Tibial artery (tissue), 4 donors: ENCODE results near the gene TRAF3.

Experiments
- DNase-seq, 2 donors: peaks; one replicate each; pipeline ENCODE4 v3.0.0-alpha.2; 2019
- H3K27ac ChIP-seq, 2 donors: fragments of 200-600 bp; sonication (generic) in 1 of 2; 1 replicate in 1 of 2; 2 replicates in 1 of 2; pipeline ENCODE4 v1.5.1; 2018 to 2019; ENCODE audit warnings: mild to moderate bottlenecking in 1 of 2
- H3K27me3 ChIP-seq, 2 donors: fragments of 200-600 bp; sonication (generic) in 1 of 2; one replicate each; pipeline versions ENCODE4 v1.5.1 to v1.6.0; 2016 to 2019
- H3K36me3 ChIP-seq, 3 donors: fragments of 200-600 bp; sonication (generic) in 2 of 3; one replicate each; pipeline ENCODE4 v1.5.1; 2016 to 2019; ENCODE audit warnings: mild to moderate bottlenecking in 2 of 3
- H3K4me1 ChIP-seq, 4 donors: fragments of 200-600 bp; sonication (generic) in 2 of 4; 1 replicate in 3 of 4; 2 replicates in 1 of 4; pipeline ENCODE4 v1.5.1; 2016 to 2019
- H3K4me3 ChIP-seq, 2 donors: fragments of 200-600 bp; sonication (generic) in 1 of 2; 1 replicate in 1 of 2; 2 replicates in 1 of 2; pipeline ENCODE4 v1.5.1; 2018 to 2019; ENCODE audit warnings: mild to moderate bottlenecking in 2 of 2
- H3K9me3 ChIP-seq, 3 donors: fragments of 200-600 bp; sonication (generic) in 1 of 3; one replicate each; pipeline ENCODE4 v1.5.1; 2016 to 2019
- intact Hi-C: fragments of 100-400 bp; cut with DNase I; formaldehyde crosslinking; loops from one replicate; pipeline ENCODE4 v1.15.0; 2023; ENCODE audit warnings: low total_unique reads
- TF ChIP-seq, protein P1 (sequence below), 2 experiments: fragments of 200-600 bp in 1 of 2; fragments of 450-650 bp in 1 of 2; IDR thresholded peaks; one replicate each; pipeline ENCODE4 v1.5.1; 2017 to 2019; ENCODE audit warnings: antibody characterized with exemption in 2 of 2, mild to moderate bottlenecking in 1 of 2, moderate library complexity in 1 of 2

TRAF3 gene

DNA sequence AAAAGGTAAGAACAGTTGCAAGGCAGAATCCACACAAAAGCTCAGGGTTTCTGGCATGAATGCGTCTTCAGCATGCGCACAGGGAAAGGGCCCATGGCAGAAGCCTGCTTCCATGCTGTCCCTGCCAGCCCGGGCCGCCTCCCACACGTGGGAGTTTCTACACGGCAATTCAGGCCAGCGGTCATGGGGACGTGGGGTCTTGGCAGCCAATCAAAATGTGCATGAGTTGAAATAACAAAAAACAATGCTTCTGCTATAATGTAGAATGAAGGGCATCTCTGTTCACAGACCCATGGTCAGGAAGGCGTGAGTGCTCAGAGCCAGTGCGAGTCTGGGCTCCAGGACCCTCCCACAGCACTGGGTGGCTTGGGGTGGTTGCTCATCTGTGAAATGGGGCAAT lies 173.8 kb downstream of the TRAF3 start:
- intact Hi-C loops: no loop called here
- TF ChIP-seq, protein P1, sequence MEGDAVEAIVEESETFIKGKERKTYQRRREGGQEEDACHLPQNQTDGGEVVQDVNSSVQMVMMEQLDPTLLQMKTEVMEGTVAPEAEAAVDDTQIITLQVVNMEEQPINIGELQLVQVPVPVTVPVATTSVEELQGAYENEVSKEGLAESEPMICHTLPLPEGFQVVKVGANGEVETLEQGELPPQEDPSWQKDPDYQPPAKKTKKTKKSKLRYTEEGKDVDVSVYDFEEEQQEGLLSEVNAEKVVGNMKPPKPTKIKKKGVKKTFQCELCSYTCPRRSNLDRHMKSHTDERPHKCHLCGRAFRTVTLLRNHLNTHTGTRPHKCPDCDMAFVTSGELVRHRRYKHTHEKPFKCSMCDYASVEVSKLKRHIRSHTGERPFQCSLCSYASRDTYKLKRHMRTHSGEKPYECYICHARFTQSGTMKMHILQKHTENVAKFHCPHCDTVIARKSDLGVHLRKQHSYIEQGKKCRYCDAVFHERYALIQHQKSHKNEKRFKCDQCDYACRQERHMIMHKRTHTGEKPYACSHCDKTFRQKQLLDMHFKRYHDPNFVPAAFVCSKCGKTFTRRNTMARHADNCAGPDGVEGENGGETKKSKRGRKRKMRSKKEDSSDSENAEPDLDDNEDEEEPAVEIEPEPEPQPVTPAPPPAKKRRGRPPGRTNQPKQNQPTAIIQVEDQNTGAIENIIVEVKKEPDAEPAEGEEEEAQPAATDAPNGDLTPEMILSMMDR (IDR thresholded peaks at IDR 0.05): no peak

DNA sequence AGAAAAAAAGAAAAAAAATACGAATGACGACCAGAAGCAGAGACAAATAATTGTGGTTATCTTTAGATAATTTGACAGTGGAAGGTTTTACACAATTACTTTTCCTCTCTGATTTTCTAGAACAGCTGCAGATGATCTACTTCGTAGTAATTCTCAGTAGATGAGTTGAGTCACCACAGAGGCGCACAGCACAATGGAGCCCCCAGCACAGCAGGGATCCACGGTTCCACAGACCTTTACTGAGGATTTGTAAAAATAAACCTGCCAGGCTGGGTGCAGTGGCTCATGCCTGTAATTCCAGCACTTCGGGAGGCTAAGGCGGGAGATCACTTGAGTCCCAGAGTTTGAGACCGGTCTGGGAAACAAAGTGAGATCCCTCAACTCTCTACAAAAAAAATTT lies 174.6 kb downstream of the TRAF3 start:
- Histone ChIP-seq H3K27ac (no peak overlapping the region), H3K36me3 (peaks cover 81 to 98% (median 93%) of the 10 kb centered on the region in 3 donors), H3K4me3 (no peak overlapping the region), H3K4me1 (peaks cover 0 to 16% (median 9%) of the 10 kb centered on the region in 4 donors), H3K9me3 (no peaks in the 10 kb centered on the region), H3K27me3 (no peaks in the 10 kb centered on the region)
- intact Hi-C loops: no loop called here
- TF ChIP-seq, protein P1 (IDR thresholded peaks at IDR 0.05): no peak
- no peak for DNase-seq

More for the DNA sequence above, 173.8 kb downstream of the TRAF3 start:
- Histone ChIP-seq H3K4me1 (peaks cover 0 to 16% (median 9%) of the 10 kb centered on the region in 4 donors), H3K27ac (no peak overlapping the region), H3K36me3 (peaks cover 83 to 98% (median 95%) of the 10 kb centered on the region in 3 donors), H3K4me3 (no peak overlapping the region), H3K27me3 (no peaks in the 10 kb centered on the region), H3K9me3 (no peaks in the 10 kb centered on the region)
- no peak for DNase-seq

DNA sequence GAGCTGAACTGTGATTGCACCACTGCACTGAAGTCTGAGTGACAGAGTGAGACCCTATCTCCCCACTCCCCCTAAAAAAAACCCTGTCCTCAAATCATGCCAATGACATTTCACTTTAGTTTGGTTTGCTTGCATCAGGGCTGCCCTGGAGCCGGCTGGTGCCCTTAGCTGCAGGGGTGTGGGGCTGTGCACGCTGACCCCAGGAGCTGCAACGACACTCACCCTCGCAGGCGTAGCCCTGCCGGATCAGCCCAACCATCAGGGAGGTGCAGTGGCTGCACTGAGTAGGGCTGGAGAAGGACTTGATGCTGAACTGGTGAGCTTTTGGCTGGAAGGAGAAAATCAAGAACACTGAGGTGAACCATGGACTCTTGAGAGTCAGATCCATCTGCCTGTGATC lies 175.0 kb downstream of the TRAF3 start:
- intact Hi-C loops: no loop called here
- Histone ChIP-seq H3K9me3 (no peaks in the 10 kb centered on the region), H3K27me3 (no peaks in the 10 kb centered on the region), H3K4me3 (no peak overlapping the region), H3K4me1 (peaks cover 0 to 16% (median 9%) of the 10 kb centered on the region in 4 donors), H3K36me3 (peaks cover 77 to 98% (median 90%) of the 10 kb centered on the region in 3 donors), H3K27ac (no peak overlapping the region)
- TF ChIP-seq, protein P1 (IDR thresholded peaks at IDR 0.05): no peak
- no peak for DNase-seq

DNA sequence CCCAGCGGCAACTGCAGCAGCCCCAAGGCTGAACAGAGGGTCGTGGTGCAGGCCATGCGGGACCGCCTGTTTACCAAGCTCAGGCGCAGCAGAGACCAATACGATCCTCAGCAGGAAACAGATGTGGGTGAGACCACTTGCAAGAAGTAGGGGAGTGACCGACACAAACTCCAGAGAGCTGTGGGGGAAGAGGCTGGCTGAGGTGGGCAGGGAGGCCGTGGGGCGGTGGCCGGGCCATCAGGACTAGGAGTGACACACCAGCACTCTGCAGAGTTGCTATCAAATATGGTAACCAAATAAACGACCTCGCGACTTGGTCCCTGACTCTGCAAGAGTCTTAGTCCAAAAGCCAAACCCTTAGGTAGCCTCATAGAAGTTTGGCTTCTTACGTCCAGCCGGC lies 175.9 kb downstream of the TRAF3 start:
- intact Hi-C loops: no loop called here
- Histone ChIP-seq H3K27ac (no peak overlapping the region), H3K27me3 (no peaks in the 10 kb centered on the region), H3K4me1 (peaks cover 0 to 16% (median 9%) of the 10 kb centered on the region in 4 donors), H3K9me3 (no peaks in the 10 kb centered on the region), H3K36me3 (peaks cover 80 to 99% (median 92%) of the 10 kb centered on the region in 3 donors), H3K4me3 (no peak overlapping the region)
- TF ChIP-seq, protein P1 (IDR thresholded peaks at IDR 0.05): no peak
- DNase-seq: no peak

DNA sequence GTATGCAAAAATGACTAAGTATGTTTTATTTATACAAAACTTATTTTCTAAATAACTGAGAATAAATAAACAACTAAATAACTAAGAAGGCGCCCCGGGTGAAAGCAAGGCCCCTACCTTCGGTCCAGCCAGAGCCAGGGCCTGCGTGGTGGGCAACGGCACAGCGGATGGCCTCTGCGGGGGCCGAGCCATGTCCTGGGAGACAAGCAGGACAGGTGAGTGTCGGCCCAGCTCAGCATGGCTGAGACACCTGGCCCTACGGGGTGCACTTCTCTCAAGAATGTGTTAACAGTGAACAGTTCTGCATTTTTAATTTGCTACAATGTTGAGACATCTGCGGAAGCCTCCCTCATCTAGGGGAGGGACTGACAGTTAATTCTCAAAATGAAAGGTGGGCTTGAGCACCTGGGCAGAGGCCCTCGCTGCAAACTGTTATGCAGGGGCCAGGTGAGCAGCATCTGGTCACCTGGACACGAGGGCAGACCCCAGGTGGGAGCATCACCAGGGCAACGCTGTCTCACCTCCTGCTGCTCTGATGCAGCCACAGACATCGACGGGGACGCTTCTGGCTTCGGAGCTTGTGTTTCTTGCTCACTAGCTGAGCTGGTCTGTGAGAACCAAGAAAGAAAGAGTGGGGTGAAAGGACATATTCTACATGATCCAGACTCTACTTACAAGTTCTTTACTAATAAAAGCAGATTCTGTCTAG lies 177.0 kb downstream of the TRAF3 start:
- no peak for DNase-seq
- Histone ChIP-seq H3K36me3 (peaks cover 85 to 100% (median 96%) of the 10 kb centered on the region in 3 donors), H3K9me3 (no peaks in the 10 kb centered on the region), H3K27me3 (no peaks in the 10 kb centered on the region), H3K4me3 (no peak overlapping the region), H3K27ac (no peak overlapping the region), H3K4me1 (peaks cover 0 to 14% (median 9%) of the 10 kb centered on the region in 4 donors)
- TF ChIP-seq, protein P1 (IDR thresholded peaks at IDR 0.05): no peak
- intact Hi-C loops: no loop called here
